ENCODE data around the gene LRFN4. TPM values are rescaled to one million over a fixed set of nuclear protein-coding genes. Genes with fewer than 3 reads are reported as not detected.

Gene LRFN4
- total RNA-seq, 1 experiment from 2014 or later, result 56.7 TPM

DNA sequence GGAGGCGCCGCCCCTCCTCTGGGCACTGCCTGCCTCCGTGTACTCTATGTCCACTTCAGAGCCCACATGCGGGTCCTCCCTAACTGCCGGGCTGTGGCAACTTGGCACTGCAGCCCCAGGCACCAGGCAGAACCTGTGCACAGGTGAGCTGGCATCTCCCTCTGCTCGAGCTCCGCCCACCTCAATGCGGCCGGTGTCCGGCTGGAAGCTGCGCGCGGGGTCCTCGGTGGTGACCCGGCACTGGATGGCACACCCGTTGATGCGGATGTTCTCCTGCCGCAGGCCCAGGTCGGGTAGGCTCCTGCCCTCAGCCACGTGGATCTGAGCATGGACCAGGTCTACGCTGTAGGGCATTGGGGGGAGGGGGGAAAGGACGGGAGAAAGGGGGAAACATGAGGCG, 9.1 kb downstream of the LRFN4 start:
- in situ Hi-C loops (cut with HindIII; ENCODE audit: low pct_unique_long_range_greater_than_20kb, low sequenced_read_pairs), result no loop called here
- ATAC-seq, result no peak
- Histone ChIP-seq H3K4me3 (ENCODE audit: low read depth in 2 of 2, low read length in 2 of 2) (no peak overlapping the region), H3K36me3 (ENCODE audit: control insufficient read depth, insufficient read depth, low read length) (no peaks in the 10 kb centered on the region), H3K27ac (ENCODE audit: low read length) (no peak overlapping the region), H3K4me1 (ENCODE audit: control insufficient read depth, insufficient read depth, low read length) (peaks cover 8% of the 10 kb centered on the region), H3K9me3 (ENCODE audit: control insufficient read depth, insufficient read depth, low read depth, low read length) (no peaks in the 10 kb centered on the region), H3K27me3 (ENCODE audit: control insufficient read depth, insufficient read depth, low read length) (no peaks in the 10 kb centered on the region)
- POLR2A ChIA-PET, result no interaction called here
- no TSS peak for BruUV-seq (replicated peaks)
- intact Hi-C loops (cut with micrococcal nuclease; ENCODE audit: unreplicated experiment), result no loop called here
- TF ChIP-seq POLR2AphosphoS5 (IDR thresholded peaks at IDR 0.05; ENCODE audit: low read depth, low read length) (no peak), TCF7L2 (IDR thresholded peaks at IDR 0.05; ENCODE audit: low read depth, low read length) (no peak), SIN3A (IDR thresholded peaks at IDR 0.05; ENCODE audit: borderline replicate concordance, insufficient read depth, low read depth, low read length) (no peak)
- TF ChIP-seq, protein P1, sequence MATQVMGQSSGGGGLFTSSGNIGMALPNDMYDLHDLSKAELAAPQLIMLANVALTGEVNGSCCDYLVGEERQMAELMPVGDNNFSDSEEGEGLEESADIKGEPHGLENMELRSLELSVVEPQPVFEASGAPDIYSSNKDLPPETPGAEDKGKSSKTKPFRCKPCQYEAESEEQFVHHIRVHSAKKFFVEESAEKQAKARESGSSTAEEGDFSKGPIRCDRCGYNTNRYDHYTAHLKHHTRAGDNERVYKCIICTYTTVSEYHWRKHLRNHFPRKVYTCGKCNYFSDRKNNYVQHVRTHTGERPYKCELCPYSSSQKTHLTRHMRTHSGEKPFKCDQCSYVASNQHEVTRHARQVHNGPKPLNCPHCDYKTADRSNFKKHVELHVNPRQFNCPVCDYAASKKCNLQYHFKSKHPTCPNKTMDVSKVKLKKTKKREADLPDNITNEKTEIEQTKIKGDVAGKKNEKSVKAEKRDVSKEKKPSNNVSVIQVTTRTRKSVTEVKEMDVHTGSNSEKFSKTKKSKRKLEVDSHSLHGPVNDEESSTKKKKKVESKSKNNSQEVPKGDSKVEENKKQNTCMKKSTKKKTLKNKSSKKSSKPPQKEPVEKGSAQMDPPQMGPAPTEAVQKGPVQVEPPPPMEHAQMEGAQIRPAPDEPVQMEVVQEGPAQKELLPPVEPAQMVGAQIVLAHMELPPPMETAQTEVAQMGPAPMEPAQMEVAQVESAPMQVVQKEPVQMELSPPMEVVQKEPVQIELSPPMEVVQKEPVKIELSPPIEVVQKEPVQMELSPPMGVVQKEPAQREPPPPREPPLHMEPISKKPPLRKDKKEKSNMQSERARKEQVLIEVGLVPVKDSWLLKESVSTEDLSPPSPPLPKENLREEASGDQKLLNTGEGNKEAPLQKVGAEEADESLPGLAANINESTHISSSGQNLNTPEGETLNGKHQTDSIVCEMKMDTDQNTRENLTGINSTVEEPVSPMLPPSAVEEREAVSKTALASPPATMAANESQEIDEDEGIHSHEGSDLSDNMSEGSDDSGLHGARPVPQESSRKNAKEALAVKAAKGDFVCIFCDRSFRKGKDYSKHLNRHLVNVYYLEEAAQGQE (IDR thresholded peaks at IDR 0.05; ENCODE audit: insufficient read depth in 1 of 2, low read depth in 2 of 2, low read length in 1 of 2), result no peak
- TF ChIP-seq, protein P2, sequence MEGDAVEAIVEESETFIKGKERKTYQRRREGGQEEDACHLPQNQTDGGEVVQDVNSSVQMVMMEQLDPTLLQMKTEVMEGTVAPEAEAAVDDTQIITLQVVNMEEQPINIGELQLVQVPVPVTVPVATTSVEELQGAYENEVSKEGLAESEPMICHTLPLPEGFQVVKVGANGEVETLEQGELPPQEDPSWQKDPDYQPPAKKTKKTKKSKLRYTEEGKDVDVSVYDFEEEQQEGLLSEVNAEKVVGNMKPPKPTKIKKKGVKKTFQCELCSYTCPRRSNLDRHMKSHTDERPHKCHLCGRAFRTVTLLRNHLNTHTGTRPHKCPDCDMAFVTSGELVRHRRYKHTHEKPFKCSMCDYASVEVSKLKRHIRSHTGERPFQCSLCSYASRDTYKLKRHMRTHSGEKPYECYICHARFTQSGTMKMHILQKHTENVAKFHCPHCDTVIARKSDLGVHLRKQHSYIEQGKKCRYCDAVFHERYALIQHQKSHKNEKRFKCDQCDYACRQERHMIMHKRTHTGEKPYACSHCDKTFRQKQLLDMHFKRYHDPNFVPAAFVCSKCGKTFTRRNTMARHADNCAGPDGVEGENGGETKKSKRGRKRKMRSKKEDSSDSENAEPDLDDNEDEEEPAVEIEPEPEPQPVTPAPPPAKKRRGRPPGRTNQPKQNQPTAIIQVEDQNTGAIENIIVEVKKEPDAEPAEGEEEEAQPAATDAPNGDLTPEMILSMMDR (IDR thresholded peaks at IDR 0.05), result no peak
- CTCF ChIA-PET, result interaction anchor here (0.5 to 1.4 kb wide), 2 partner anchors 110 to 236 kb away, joined by 4 read pairs; no protein-coding TSS in a partner anchor
- DNase-seq (ENCODE audit: low read depth, low spot score), result no peak

DNA sequence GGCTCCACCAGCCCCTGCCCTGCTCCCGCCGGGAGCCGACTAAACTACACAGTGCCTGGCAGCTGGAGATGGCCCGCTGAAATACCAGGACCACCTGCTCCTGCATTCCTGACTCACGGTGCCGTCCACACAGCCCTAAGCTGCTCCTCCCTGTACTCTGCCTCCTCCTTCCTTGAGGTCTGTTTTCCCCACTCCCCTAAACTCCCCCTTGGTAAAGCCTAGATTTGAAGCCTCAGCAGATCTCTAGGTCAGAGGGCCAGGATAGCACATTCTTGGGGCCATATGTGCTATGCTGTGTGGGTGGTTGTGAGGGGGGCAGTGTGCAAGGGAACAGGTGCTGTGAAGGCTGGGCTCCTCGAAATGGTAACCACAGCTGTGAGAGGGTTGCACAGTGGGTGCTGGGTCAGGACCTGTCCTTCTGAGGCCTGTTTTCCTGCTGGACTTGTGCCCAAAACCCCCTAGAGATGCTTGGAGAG, 9.7 kb downstream of the LRFN4 start:
- TF ChIP-seq, protein P1 (IDR thresholded peaks at IDR 0.05; ENCODE audit: insufficient read depth in 1 of 2, low read depth in 2 of 2, low read length in 1 of 2), result no peak
- TF ChIP-seq, protein P2 (IDR thresholded peaks at IDR 0.05), result no peak
- TF ChIP-seq POLR2AphosphoS5 (IDR thresholded peaks at IDR 0.05; ENCODE audit: low read depth, low read length), result no peak
- ChIA-PET CTCF (interaction anchor here (0.5 kb wide), 1 partner anchor 236 kb away, joined by 4 read pairs; no protein-coding TSS in a partner anchor), POLR2A (no interaction called here)
- intact Hi-C loops (cut with micrococcal nuclease; ENCODE audit: unreplicated experiment), result no loop called here
- H3K9me3 ChIP-seq (ENCODE audit: control insufficient read depth, insufficient read depth, low read depth, low read length), result no peaks in the 10 kb centered on the region
- no peaks in the 10 kb centered on the region for H3K27me3 ChIP-seq (ENCODE audit: control insufficient read depth, insufficient read depth, low read length)
- H3K27ac ChIP-seq (ENCODE audit: low read length), result no peak overlapping the region
- no peak overlapping the region for H3K4me3 ChIP-seq (ENCODE audit: low read depth in 2 of 2, low read length in 2 of 2)
- in situ Hi-C loops (cut with HindIII; ENCODE audit: low pct_unique_long_range_greater_than_20kb, low sequenced_read_pairs), result no loop called here
- no TSS peak for BruUV-seq (replicated peaks)
- no peaks in the 10 kb centered on the region for H3K36me3 ChIP-seq (ENCODE audit: control insufficient read depth, insufficient read depth, low read length)
- H3K4me1 ChIP-seq (ENCODE audit: control insufficient read depth, insufficient read depth, low read length), result peaks cover 8% of the 10 kb centered on the region
- DNase-seq (ENCODE audit: low read depth, low spot score) (no peak), ATAC-seq (no peak)
